GM12801 (cell line): ENCODE data around the gene TBX4.

ENCODE experiments used
- CTCF ChIP-seq: IDR thresholded peaks from one replicate; pipeline ENCODE4 v1.5.1; 2011; ENCODE audit warnings: control low read depth; ENCODE audit not compliant: insufficient read length; ENCODE audit errors: extremely low read depth

Gene TBX4

DNA sequence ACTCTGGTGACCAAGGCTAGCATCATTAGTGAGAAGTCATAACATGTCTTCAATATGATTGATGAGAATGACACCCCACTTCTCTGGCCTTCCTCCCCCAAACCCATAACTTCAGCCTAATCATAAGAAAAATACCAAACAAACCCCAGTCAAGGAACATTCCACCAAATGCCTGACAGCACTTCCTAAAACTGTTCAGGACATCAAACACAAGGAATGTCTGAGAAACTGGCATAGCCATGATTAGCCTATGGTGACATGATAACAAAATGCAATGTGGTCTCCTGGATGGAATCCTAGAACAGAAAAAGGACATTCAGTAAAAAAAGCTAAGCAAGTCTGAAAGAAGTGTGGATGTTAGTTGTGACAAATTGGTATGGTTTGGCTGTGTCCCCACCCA, 24.7 kb upstream of the TBX4 start:
- no peak for TF ChIP-seq CTCF

GRCh38 chr17:61429274-61429673, 22.9 kb upstream of the TBX4 start:
- TF ChIP-seq CTCF: no peak

DNA sequence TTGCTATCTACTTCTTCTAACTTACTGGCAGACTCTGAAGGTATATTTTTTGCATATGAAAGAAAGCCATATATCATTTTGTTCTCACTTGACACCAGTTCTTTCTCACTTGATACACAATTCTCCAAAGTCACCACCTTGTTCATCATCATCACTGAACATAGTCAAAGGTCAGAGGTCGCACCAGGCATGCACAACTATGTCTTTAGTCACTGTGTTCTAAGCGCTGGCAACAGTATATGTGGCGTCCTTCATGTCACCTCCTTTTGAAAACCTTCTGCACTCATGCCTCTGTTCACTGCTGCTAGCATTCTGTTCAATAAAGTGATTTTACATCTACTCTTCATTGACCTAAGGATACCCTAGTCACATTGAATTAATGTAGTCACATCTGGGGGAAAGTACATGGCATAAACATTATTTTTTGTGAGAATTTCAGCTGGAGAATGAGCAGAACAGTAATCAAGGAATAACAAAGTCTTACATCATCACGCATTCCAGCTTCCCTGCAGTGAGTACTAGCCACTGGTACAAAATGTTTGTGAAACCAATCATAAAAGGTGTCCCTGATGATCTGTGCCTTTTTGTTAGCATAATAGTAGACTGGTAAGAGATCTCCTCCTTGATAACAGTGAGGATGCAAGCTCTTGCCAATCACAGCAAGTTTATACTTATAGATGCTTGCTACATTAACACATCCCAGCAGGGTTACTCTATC, 20.5 kb upstream of the TBX4 start:
- TF ChIP-seq CTCF: no peak

GRCh38 chr17:61436273-61436672, 15.9 kb upstream of the TBX4 start:
- TF ChIP-seq CTCF: no peak

DNA sequence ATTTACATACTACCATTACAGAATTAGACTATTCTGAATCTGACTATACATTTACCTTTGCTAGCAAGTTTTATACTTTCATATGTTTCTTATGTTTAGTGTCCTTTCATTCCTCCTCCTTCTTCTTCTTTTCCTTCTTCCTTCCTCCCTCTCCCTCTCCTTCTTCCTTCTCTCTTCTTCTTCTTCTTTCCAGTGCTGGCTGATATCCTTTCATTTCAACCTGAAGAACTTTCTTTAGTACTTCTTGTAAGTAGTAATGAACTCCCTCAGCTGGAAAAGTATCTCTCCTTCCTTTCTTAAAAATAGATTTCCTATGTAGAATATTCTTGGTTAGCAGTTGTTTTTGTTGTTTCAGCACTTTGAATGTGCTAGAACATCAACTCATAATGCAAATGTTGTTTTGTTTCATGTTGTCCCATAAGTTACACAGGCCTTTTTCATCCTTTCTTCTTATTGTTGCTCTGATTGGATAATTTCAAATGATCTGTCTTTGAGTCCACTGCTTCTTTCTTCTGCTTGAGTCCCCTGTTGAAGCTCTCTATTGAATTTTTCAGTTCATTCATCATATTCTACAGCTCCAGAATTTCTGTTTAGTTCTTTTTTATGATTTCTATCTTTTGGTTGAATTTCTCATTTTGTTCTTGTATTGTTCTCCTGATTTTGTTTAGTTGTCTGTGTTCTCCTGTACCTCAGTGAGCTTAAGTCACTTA, 15.1 kb upstream of the TBX4 start:
- no peak for TF ChIP-seq CTCF

GRCh38 chr17:61440697-61441096, 11.5 kb upstream of the TBX4 start:
- TF ChIP-seq CTCF: no peak

DNA sequence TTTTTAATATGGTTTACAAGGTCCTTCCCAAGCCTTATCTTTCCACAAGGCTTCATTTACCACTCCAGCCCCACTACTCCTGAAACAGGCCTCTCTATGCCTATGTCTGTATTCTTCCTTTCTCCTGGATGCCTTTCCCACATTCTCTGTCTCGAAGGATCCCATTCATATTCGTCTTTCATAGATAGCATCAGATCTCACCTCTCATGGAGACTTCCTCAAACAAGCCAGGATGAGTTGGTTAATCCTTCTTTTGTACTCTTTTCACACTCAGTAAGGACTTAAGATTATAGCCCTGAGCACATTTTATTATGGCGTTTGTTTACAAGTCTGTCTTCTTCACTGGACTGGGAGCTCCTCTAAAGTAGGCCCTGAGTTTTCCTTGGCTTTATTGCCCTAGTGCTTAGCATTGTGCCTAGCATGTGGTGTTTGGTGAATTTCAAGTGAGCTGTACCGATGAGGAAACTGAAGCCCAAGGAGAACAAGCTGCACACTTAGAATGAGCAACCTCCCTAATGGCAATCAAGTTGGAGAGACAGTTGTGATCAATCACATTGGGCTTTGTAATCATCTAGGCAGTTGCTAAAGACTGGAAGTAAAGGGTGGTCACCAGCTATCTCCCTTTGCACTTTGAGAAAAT, 10.0 kb upstream of the TBX4 start:
- no peak for TF ChIP-seq CTCF
